Liver (tissue), 3 donors: ENCODE data around the gene USP21.

Source experiments
- CTCF ChIP-seq: fragments of 150-350 bp; IDR thresholded peaks from 2 replicates; pipeline ENCODE4 v1.5.1; 2017; ENCODE audit warnings: improper control_type of control experiment, low read depth, low read length; ENCODE audit not compliant: missing input control
- EGR1 ChIP-seq, 2 donors: IDR thresholded peaks; 2 replicates each; pipeline ENCODE4 v1.6.1; 2016 to 2018; ENCODE audit warnings: antibody characterized with exemption in 2 of 2, low read depth in 2 of 2
- GABPA ChIP-seq, 2 donors: IDR thresholded peaks in 1 of 2; conservative IDR thresholded peaks in 1 of 2; 2 replicates each; pipeline ENCODE4 v1.6.1; 2016; ENCODE audit warnings: antibody characterized with exemption in 2 of 2, mild to moderate bottlenecking in 1 of 2, moderate library complexity in 1 of 2
- JUND ChIP-seq, 2 donors: IDR thresholded peaks; 2 replicates each; pipeline ENCODE4 v1.6.1; 2016; ENCODE audit warnings: antibody characterized with exemption in 2 of 2
- MAX ChIP-seq: IDR thresholded peaks from 2 replicates; pipeline ENCODE4 v1.6.1; 2016; ENCODE audit warnings: antibody characterized with exemption
- RXRA ChIP-seq, 2 donors: IDR thresholded peaks; 2 replicates each; pipeline ENCODE4 v1.6.1; 2017 to 2018; ENCODE audit warnings: antibody characterized with exemption in 2 of 2, mild to moderate bottlenecking in 1 of 2
- SP1 ChIP-seq: IDR thresholded peaks from 2 replicates; pipeline ENCODE4 v1.6.1; 2018; ENCODE audit warnings: antibody characterized with exemption, mild to moderate bottlenecking
- TAF1 ChIP-seq: conservative IDR thresholded peaks from 2 replicates; pipeline ENCODE4 v1.6.1; 2016; ENCODE audit warnings: antibody characterized with exemption, mild to moderate bottlenecking
- YY1 ChIP-seq: IDR thresholded peaks from 2 replicates; pipeline ENCODE4 v1.6.1; 2016; ENCODE audit warnings: antibody characterized with exemption, mild to moderate bottlenecking
- TF ChIP-seq, protein P1 (sequence below): IDR thresholded peaks from 2 replicates; pipeline ENCODE4 v1.6.1; 2016; ENCODE audit warnings: antibody characterized with exemption, mild to moderate bottlenecking
- TF ChIP-seq, protein P2 (sequence below): IDR thresholded peaks from 2 replicates; pipeline ENCODE4 v1.6.1; 2016; ENCODE audit warnings: antibody characterized with exemption
- donor health status: healthy.
- donor health status: healthy.

DNA sequence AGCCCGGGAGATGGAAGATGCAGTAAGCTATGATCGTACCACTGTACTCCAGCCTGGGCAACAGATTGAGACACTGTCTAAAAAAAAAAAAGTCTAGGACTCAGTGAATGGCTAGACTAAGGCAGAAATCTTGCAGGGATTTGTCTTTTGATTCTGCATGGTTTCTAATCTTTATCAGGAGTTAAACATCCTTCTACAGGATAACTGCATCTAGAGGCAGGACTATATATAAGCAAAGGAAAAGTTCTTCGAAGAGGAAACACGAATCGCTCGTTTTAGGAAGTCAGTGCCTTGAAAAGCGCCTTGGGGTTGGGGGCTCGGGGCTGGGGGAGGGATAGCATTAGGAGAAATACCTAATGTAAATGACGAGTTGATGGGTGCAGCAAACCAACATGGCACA, 6.1 kb upstream of the USP21 start:
- TF ChIP-seq EGR1 (IDR thresholded peaks at IDR 0.05; ENCODE audit: low read depth in 2 of 2) (no peak), CTCF (no peak), SP1 (no peak), YY1 (no peak), MAX (no peak), TAF1 (no peak), GABPA (IDR thresholded peaks at IDR 0.05 in 1 of 2, conservative IDR thresholded peaks at IDR 0.05 in 1 of 2) (no peak), JUND (IDR thresholded peaks at IDR 0.05) (no peak), RXRA (IDR thresholded peaks at IDR 0.05) (no peak)
- TF ChIP-seq, protein P1, sequence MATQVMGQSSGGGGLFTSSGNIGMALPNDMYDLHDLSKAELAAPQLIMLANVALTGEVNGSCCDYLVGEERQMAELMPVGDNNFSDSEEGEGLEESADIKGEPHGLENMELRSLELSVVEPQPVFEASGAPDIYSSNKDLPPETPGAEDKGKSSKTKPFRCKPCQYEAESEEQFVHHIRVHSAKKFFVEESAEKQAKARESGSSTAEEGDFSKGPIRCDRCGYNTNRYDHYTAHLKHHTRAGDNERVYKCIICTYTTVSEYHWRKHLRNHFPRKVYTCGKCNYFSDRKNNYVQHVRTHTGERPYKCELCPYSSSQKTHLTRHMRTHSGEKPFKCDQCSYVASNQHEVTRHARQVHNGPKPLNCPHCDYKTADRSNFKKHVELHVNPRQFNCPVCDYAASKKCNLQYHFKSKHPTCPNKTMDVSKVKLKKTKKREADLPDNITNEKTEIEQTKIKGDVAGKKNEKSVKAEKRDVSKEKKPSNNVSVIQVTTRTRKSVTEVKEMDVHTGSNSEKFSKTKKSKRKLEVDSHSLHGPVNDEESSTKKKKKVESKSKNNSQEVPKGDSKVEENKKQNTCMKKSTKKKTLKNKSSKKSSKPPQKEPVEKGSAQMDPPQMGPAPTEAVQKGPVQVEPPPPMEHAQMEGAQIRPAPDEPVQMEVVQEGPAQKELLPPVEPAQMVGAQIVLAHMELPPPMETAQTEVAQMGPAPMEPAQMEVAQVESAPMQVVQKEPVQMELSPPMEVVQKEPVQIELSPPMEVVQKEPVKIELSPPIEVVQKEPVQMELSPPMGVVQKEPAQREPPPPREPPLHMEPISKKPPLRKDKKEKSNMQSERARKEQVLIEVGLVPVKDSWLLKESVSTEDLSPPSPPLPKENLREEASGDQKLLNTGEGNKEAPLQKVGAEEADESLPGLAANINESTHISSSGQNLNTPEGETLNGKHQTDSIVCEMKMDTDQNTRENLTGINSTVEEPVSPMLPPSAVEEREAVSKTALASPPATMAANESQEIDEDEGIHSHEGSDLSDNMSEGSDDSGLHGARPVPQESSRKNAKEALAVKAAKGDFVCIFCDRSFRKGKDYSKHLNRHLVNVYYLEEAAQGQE, result no peak
- TF ChIP-seq, protein P2, sequence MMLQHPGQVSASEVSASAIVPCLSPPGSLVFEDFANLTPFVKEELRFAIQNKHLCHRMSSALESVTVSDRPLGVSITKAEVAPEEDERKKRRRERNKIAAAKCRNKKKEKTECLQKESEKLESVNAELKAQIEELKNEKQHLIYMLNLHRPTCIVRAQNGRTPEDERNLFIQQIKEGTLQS, result no peak
